DOHH2 (cell line): ENCODE measurements around the gene RSBN1L.
"Not testable (repeated sequence)": the region's sequence is repeated elsewhere in the genome, so short reads cannot be mapped to it uniquely, and the experiment has no call there.

Experiments
- H3F3A ChIP-seq: fragments of 200-600 bp; sonication (generic), shearing (Covaris generic); 2 replicates; pipeline ENCODE4 v1.6.0; 2016; ENCODE audit warnings: antibody characterized with exemption, mild to moderate bottlenecking; ENCODE audit not compliant: control insufficient read depth, insufficient read depth
- H3K27ac ChIP-seq: fragments of 200-600 bp; sonication (generic); 2 replicates; pipeline ENCODE4 v1.5.1; 2014; ENCODE audit warnings: low read depth, mild to moderate bottlenecking, low read length, moderate library complexity
- H3K27me3 ChIP-seq: fragments of 200-600 bp; sonication (generic); 2 replicates; pipeline ENCODE4 v1.6.1; 2014; ENCODE audit warnings: mild to moderate bottlenecking, low read length, mixed read lengths; ENCODE audit not compliant: control insufficient read depth
- H3K36me3 ChIP-seq: fragments of 200-600 bp; sonication (generic); 2 replicates; pipeline ENCODE4 v1.6.1; 2014; ENCODE audit warnings: mild to moderate bottlenecking, low read length, moderate library complexity, mixed read lengths; ENCODE audit not compliant: control insufficient read depth
- H3K4me1 ChIP-seq: fragments of 200-600 bp; sonication (generic); 2 replicates; pipeline ENCODE4 v1.6.1; 2014; ENCODE audit warnings: mild to moderate bottlenecking, low read length, mixed read lengths; ENCODE audit not compliant: control insufficient read depth
- H3K4me2 ChIP-seq: fragments of 200-600 bp; sonication (generic); 2 replicates; pipeline ENCODE4 v1.6.0; 2014; ENCODE audit warnings: mild to moderate bottlenecking, low read length, moderate library complexity
- H3K4me3 ChIP-seq: fragments of 200-600 bp; sonication (generic); 2 replicates; pipeline ENCODE4 v1.5.1; 2014; ENCODE audit warnings: mild to moderate bottlenecking, low read length, mixed read lengths
- H3K79me2 ChIP-seq: fragments of 200-600 bp; sonication (generic); 2 replicates; pipeline ENCODE4 v1.6.1; 2014; ENCODE audit warnings: mild to moderate bottlenecking, low read length, mixed read lengths; ENCODE audit not compliant: control insufficient read depth
- H3K9me2 ChIP-seq: fragments of 200-600 bp; sonication (generic); replicated peaks from 2 replicates; pipeline ENCODE4 v1.6.1; 2014; ENCODE audit warnings: mild to moderate bottlenecking, low read length, mixed read lengths; ENCODE audit not compliant: control insufficient read depth
- H3K9me3 ChIP-seq: fragments of 200-600 bp; sonication (generic); 2 replicates; pipeline ENCODE4 v1.6.1; 2014; ENCODE audit warnings: antibody characterized with exemption, low read length, mixed read lengths; ENCODE audit not compliant: control insufficient read depth, insufficient read depth
- H4K20me1 ChIP-seq: fragments of 200-600 bp; sonication (generic); 2 replicates; pipeline ENCODE4 v1.6.0; 2014; ENCODE audit warnings: low read depth, mild to moderate bottlenecking, antibody characterized with exemption, low read length, moderate library complexity; ENCODE audit not compliant: control insufficient read depth, insufficient read depth
- CTCF ChIP-seq: fragments of 200-600 bp; sonication (generic); IDR thresholded peaks from one replicate; pipeline ENCODE4 v1.5.1; 2014; ENCODE audit warnings: antibody characterized with exemption, mild to moderate bottlenecking, low read depth, low read length; ENCODE audit not compliant: poor library complexity, severe bottlenecking
- EZH2phosphoT487 ChIP-seq: fragments of 200-600 bp; sonication (generic); IDR thresholded peaks from 2 replicates; pipeline ENCODE4 v1.6.1; 2017; ENCODE audit warnings: borderline replicate concordance, mild to moderate bottlenecking, antibody characterized with exemption, low read length, moderate library complexity, mixed read lengths

Gene RSBN1L

GRCh38 chr7:77651575-77652162 is 44.6 kb upstream of the RSBN1L start:
- H3K9me2 ChIP-seq, result no peaks in the 10 kb centered on the region
- H3K27me3 ChIP-seq, result no peaks in the 10 kb centered on the region
- no peak overlapping the region for H3K4me2 ChIP-seq
- no peaks in the 10 kb centered on the region for H3K9me3 ChIP-seq
- H4K20me1 ChIP-seq, result no peaks in the 10 kb centered on the region
- TF ChIP-seq EZH2phosphoT487 (no peak), CTCF (peak; percentile 85)
- H3F3A ChIP-seq, result 0 out of 2 replicates have a peak, but pooled peaks cover 3% of the 10 kb centered on the region
- H3K4me1 ChIP-seq, result no peaks in the 10 kb centered on the region
- H3K4me3 ChIP-seq, result no peak overlapping the region
- H3K27ac ChIP-seq, result no peak overlapping the region
- no peaks in the 10 kb centered on the region for H3K36me3 ChIP-seq
- no peaks in the 10 kb centered on the region for H3K79me2 ChIP-seq

- H3K79me2 ChIP-seq, H3K9me2 ChIP-seq, H3K4me2 ChIP-seq, H3K9me3 ChIP-seq, H3K4me1 ChIP-seq, H3K4me3 ChIP-seq, H4K20me1 ChIP-seq, H3K27me3 ChIP-seq, H3F3A ChIP-seq, H3K27ac ChIP-seq, H3K36me3 ChIP-seq: not testable (repeated sequence)
Measured at GRCh38 chr7:77652826-77653225, 43.4 kb upstream of the RSBN1L start.

- Histone ChIP-seq H3K36me3 (no peaks in the 10 kb centered on the region), H3K9me3 (no peaks in the 10 kb centered on the region), H3K79me2 (no peaks in the 10 kb centered on the region), H3K27ac (no peak overlapping the region), H3F3A (0 out of 2 replicates have a peak, but pooled peaks cover 3% of the 10 kb centered on the region), H3K9me2 (no peaks in the 10 kb centered on the region), H4K20me1 (no peaks in the 10 kb centered on the region), H3K4me2 (no peak overlapping the region), H3K4me3 (no peak overlapping the region), H3K27me3 (no peaks in the 10 kb centered on the region), H3K4me1 (no peaks in the 10 kb centered on the region)
- TF ChIP-seq CTCF (no peak), EZH2phosphoT487 (no peak)
Measured at GRCh38 chr7:77653572-77653971, 42.7 kb upstream of the RSBN1L start.

GRCh38 chr7:77655356-77655755 is 40.9 kb upstream of the RSBN1L start:
- no peaks in the 10 kb centered on the region for H3K79me2 ChIP-seq
- no peaks in the 10 kb centered on the region for H3K4me1 ChIP-seq
- no peak overlapping the region for H3K27ac ChIP-seq
- H4K20me1 ChIP-seq, result no peaks in the 10 kb centered on the region
- H3K4me2 ChIP-seq, result no peak overlapping the region
- H3F3A ChIP-seq, result 0 out of 2 replicates have a peak, but pooled peaks cover 3% of the 10 kb centered on the region
- TF ChIP-seq CTCF (no peak), EZH2phosphoT487 (no peak)
- H3K36me3 ChIP-seq, result no peaks in the 10 kb centered on the region
- no peak overlapping the region for H3K4me3 ChIP-seq
- H3K9me2 ChIP-seq, result no peaks in the 10 kb centered on the region
- H3K27me3 ChIP-seq, result no peaks in the 10 kb centered on the region
- no peaks in the 10 kb centered on the region for H3K9me3 ChIP-seq
